H4 (cell line): ENCODE data around the gene BTBD19. TPM values are rescaled to one million over a fixed set of nuclear protein-coding genes. Genes with fewer than 3 reads are reported as not detected.
A peak's percentile ranks its signal among the peaks of the same experiment; 100 is the strongest.
"Not testable (repeated sequence)": the region's sequence is repeated elsewhere in the genome, so short reads cannot be mapped to it uniquely, and the experiment has no call there.

Source experiments
- DNase-seq: peaks from one replicate; pipeline ENCODE4 v3.0.0-alpha.2; 2015; ENCODE audit warnings: low spot score
- total RNA-seq: library from RNA; depleted of rRNA; stranded (reverse); fragments of >200 nt; shearing (Covaris generic); gene quantifications from 2 replicates; pipeline ENCODE4 v1.2.3, GENCODE V29; 2014

The BTBD19 gene
- total RNA-seq, 1 experiment from 2014 or later = 2.6 TPM

GRCh38 chr1:44787506-44787905, 20.8 kb upstream of the BTBD19 start:
- DNase-seq = no peak

GRCh38 chr1:44788120-44788860, 20.0 kb upstream of the BTBD19 start, which contains the start of gene BEST4:
Gene BEST4, minus strand, starts transcription at chr1:44788170. Its CDS starts 465 bp downstream, at chr1:44787705.
- DNase-seq = no peak

GRCh38 chr1:44790968-44791801, 17.1 kb upstream of the BTBD19 start:
- no peak for DNase-seq

GRCh38 chr1:44792736-44793502, 15.4 kb upstream of the BTBD19 start:
- DNase-seq = no peak

- DNase-seq = not testable (repeated sequence)
Observed at GRCh38 chr1:44797886-44798285, 10.4 kb upstream of the BTBD19 start.

- DNase-seq = no peak
Observed at GRCh38 chr1:44798481-44799365, 9.6 kb upstream of the BTBD19 start.

- peak; percentile 97 for DNase-seq
Observed at GRCh38 chr1:44799770-44800584, 8.3 kb upstream of the BTBD19 start, which contains the start of gene PLK3. Gene PLK3, plus strand, starts transcription at chr1:44800377. Its CDS starts 87 bp downstream, at chr1:44800464.

- no peak for DNase-seq
Observed at GRCh38 chr1:44801491-44802305, 6.6 kb upstream of the BTBD19 start.

- DNase-seq = no peak
Observed at GRCh38 chr1:44802306-44803061, 5.8 kb upstream of the BTBD19 start.

- no peak for DNase-seq
Observed at GRCh38 chr1:44803062-44803311, 5.3 kb upstream of the BTBD19 start.

- DNase-seq = no peak
Observed at GRCh38 chr1:44803312-44804095, 4.8 kb upstream of the BTBD19 start.

- no peak for DNase-seq
Observed at GRCh38 chr1:44805311-44806024, 2.9 kb upstream of the BTBD19 start.

GRCh38 chr1:44806025-44806703, 2.2 kb upstream of the BTBD19 start:
- no peak for DNase-seq

- no peak for DNase-seq
Observed at GRCh38 chr1:44806704-44807363, 1.5 kb upstream of the BTBD19 start, which contains the start of gene DYNLT4. Gene DYNLT4, minus strand, starts transcription at chr1:44807351. Its CDS starts 683 bp downstream, at chr1:44806668.

- DNase-seq = peak; percentile 99
Observed at GRCh38 chr1:44807364-44808062, 810 bp upstream of the BTBD19 start.
